KMS-11 (cell line): ENCODE measurements around the gene GRID2.

Experiments used
- H2AFZ ChIP-seq: fragments of 200-600 bp; sonication (generic); 2 replicates; pipeline ENCODE4 v1.6.1; 2016; ENCODE audit warnings: antibody characterized with exemption, mixed run types, low read depth
- H3K27ac ChIP-seq: fragments of 200-600 bp; sonication (generic); 2 replicates; pipeline ENCODE4 v1.6.1; 2016; ENCODE audit warnings: mild to moderate bottlenecking, mixed run types
- H3K27me3 ChIP-seq: fragments of 200-600 bp; sonication (generic); 2 replicates; pipeline ENCODE4 v1.6.1; 2017; ENCODE audit warnings: mild to moderate bottlenecking, low read depth, mixed run types, moderate library complexity; ENCODE audit not compliant: insufficient read depth
- H3K36me3 ChIP-seq: fragments of 200-600 bp; sonication (generic); 2 replicates; pipeline ENCODE4 v1.6.1; 2017; ENCODE audit warnings: mild to moderate bottlenecking, mixed run types; ENCODE audit not compliant: insufficient read depth
- H3K4me1 ChIP-seq: fragments of 200-600 bp; sonication (generic); 2 replicates; pipeline ENCODE4 v1.6.1; 2016; ENCODE audit warnings: mild to moderate bottlenecking, low read depth, mixed run types; ENCODE audit not compliant: poor library complexity, severe bottlenecking
- H3K4me2 ChIP-seq: fragments of 200-600 bp; sonication (generic); 2 replicates; pipeline ENCODE4 v1.7.0; 2016; ENCODE audit warnings: mild to moderate bottlenecking, mixed run types
- H3K4me3 ChIP-seq: fragments of 200-600 bp; sonication (generic); IDR thresholded peaks from 2 replicates; pipeline ENCODE4 v1.6.1; 2017; ENCODE audit warnings: low read depth, low read length, mixed read lengths; ENCODE audit not compliant: insufficient read depth
- H3K79me2 ChIP-seq: fragments of 200-600 bp; sonication (generic); 2 replicates; pipeline ENCODE4 v1.6.1; 2016; ENCODE audit warnings: low read depth, mixed run types; ENCODE audit not compliant: insufficient read depth
- H3K9ac ChIP-seq: fragments of 200-600 bp; sonication (generic); 2 replicates; pipeline ENCODE4 v1.6.1; 2016; ENCODE audit warnings: mild to moderate bottlenecking, mixed run types
- H4K20me1 ChIP-seq: fragments of 200-600 bp; sonication (generic); 2 replicates; pipeline ENCODE4 v1.6.1; 2016; ENCODE audit warnings: mild to moderate bottlenecking, mixed run types; ENCODE audit not compliant: insufficient read depth
- CTCF ChIP-seq: fragments of 200-600 bp; sonication (generic); conservative IDR thresholded peaks from 2 replicates; pipeline ENCODE4 v1.6.1; 2017; ENCODE audit warnings: low read depth, mild to moderate bottlenecking, antibody characterized with exemption, low read length, moderate library complexity, mixed read lengths

The GRID2 gene

GRCh38 chr4:93710101-93710846, 1406.5 kb downstream of the GRID2 start:
- no peak overlapping the region for H3K4me2 ChIP-seq
- no peak; the same call in 1 of the 2 replicates for TF ChIP-seq CTCF

GRCh38 chr4:93710847-93711430, 1407.2 kb downstream of the GRID2 start:
- no peaks in the 10 kb centered on the region for H3K27me3 ChIP-seq
- no peak overlapping the region for H3K4me3 ChIP-seq
- no peaks in the 10 kb centered on the region for H3K36me3 ChIP-seq
- no peak overlapping the region for H3K4me2 ChIP-seq
- no peaks in the 10 kb centered on the region for H3K79me2 ChIP-seq
- no peaks in the 10 kb centered on the region for H4K20me1 ChIP-seq
- H2AFZ ChIP-seq: no peak overlapping the region
- no peak overlapping the region for H3K27ac ChIP-seq
- H3K4me1 ChIP-seq: no peaks in the 10 kb centered on the region
- no peak for TF ChIP-seq CTCF
- no peak overlapping the region for H3K9ac ChIP-seq

More at GRCh38 chr4:93710101-93710846, 1406.5 kb downstream of the GRID2 start:
- no peaks in the 10 kb centered on the region for H3K4me1 ChIP-seq
- no peaks in the 10 kb centered on the region for H3K27me3 ChIP-seq
- H3K79me2 ChIP-seq: no peaks in the 10 kb centered on the region
- no peak overlapping the region for H3K9ac ChIP-seq
- H3K36me3 ChIP-seq: no peaks in the 10 kb centered on the region
- H4K20me1 ChIP-seq: no peaks in the 10 kb centered on the region
- no peak overlapping the region for H3K27ac ChIP-seq
- H2AFZ ChIP-seq: no peak overlapping the region
- no peak overlapping the region for H3K4me3 ChIP-seq

GRCh38 chr4:93718233-93718632, 1414.5 kb downstream of the GRID2 start:
- H3K9ac ChIP-seq: no peak overlapping the region
- no peak overlapping the region for H3K4me3 ChIP-seq
- no peak for TF ChIP-seq CTCF
- H3K4me1 ChIP-seq: no peaks in the 10 kb centered on the region
- no peak overlapping the region for H3K27ac ChIP-seq
- H3K79me2 ChIP-seq: no peaks in the 10 kb centered on the region
- no peaks in the 10 kb centered on the region for H3K36me3 ChIP-seq
- no peak overlapping the region for H3K4me2 ChIP-seq
- H2AFZ ChIP-seq: no peak overlapping the region
- no peaks in the 10 kb centered on the region for H3K27me3 ChIP-seq
- no peaks in the 10 kb centered on the region for H4K20me1 ChIP-seq

- Histone ChIP-seq H3K4me1 (no peaks in the 10 kb centered on the region), H3K79me2 (no peaks in the 10 kb centered on the region), H3K9ac (no peak overlapping the region), H3K36me3 (no peaks in the 10 kb centered on the region), H3K4me3 (no peak overlapping the region), H3K4me2 (no peak overlapping the region), H3K27ac (no peak overlapping the region), H3K27me3 (no peaks in the 10 kb centered on the region), H2AFZ (no peak overlapping the region), H4K20me1 (no peaks in the 10 kb centered on the region)
- TF ChIP-seq CTCF: no peak
Measured at GRCh38 chr4:93719552-93719951, 1415.8 kb downstream of the GRID2 start.
